Vagina (tissue), 2 donors: ENCODE data around the gene DYRK1A.

ENCODE experiments used
- CTCF ChIP-seq, 3 experiments: fragments of 450-650 bp in 2 of 3; fragments of 200-600 bp in 1 of 3; sonication (generic) in 1 of 3; IDR thresholded peaks; one replicate each; pipeline ENCODE4 v1.5.1; 2017 to 2019; ENCODE audit warnings: antibody characterized with exemption in 3 of 3, mild to moderate bottlenecking in 2 of 3, moderate library complexity in 2 of 3
- POLR2AphosphoS5 ChIP-seq, 2 donors: sonication (generic); formaldehyde crosslinking; IDR thresholded peaks; one replicate each; pipeline ENCODE4 v1.9.0; 2017; ENCODE audit warnings: antibody characterized with exemption in 2 of 2, mild to moderate bottlenecking in 2 of 2, low read depth in 1 of 2; ENCODE audit not compliant: insufficient read depth in 1 of 2

- no peak for TF ChIP-seq CTCF (IDR thresholded peaks at IDR 0.05)
- no peak for TF ChIP-seq POLR2AphosphoS5 (IDR thresholded peaks at IDR 0.05; ENCODE audit: insufficient read depth in 1 of 2, low read depth in 1 of 2)
These were observed 69.1 kb downstream of the DYRK1A start for GRCh38 chr21:37435711-37436110.
